Right atrium auricular region (tissue), 2 donors: Measurements from ENCODE around the gene OR6T1. TPM values are rescaled to one million over a fixed set of nuclear protein-coding genes. Genes with fewer than 3 reads are reported as not detected.

Experiments used
- DNase-seq: peaks from one replicate; pipeline ENCODE4 v3.0.0-alpha.2; 2019; ENCODE audit warnings: low spot score
- H3K27ac ChIP-seq, 2 donors: fragments of 200-600 bp; sonication (generic); 1 replicate in 1 of 2; 2 replicates in 1 of 2; pipeline ENCODE4 v1.5.1; 2016 to 2019
- H3K27me3 ChIP-seq, 2 donors: fragments of 200-600 bp; sonication (generic); one replicate each; pipeline versions ENCODE4 v1.5.1 to v1.6.0; 2017 to 2019
- H3K36me3 ChIP-seq: fragments of 200-600 bp; sonication (generic); one replicate; pipeline ENCODE4 v1.5.1; 2016
- H3K4me1 ChIP-seq, 2 donors: fragments of 200-600 bp; sonication (generic); one replicate each; pipeline versions ENCODE4 v1.5.1 to v1.6.0; 2017 to 2019
- H3K4me3 ChIP-seq, 2 donors: fragments of 200-600 bp; sonication (generic); 1 replicate in 1 of 2; 2 replicates in 1 of 2; pipeline ENCODE4 v1.5.1; 2017 to 2019; ENCODE audit warnings: mild to moderate bottlenecking in 1 of 2, moderate library complexity in 1 of 2
- H3K9me3 ChIP-seq, 2 donors: fragments of 200-600 bp; sonication (generic); one replicate each; pipeline ENCODE4 v1.5.1; 2019
- total RNA-seq, 2 donors: library from RNA; depleted of rRNA; stranded (reverse); fragments of >200 nt; gene quantifications; one replicate each; pipeline ENCODE4 v1.1.0, GENCODE V29; 2016
- TF ChIP-seq, protein P1 (sequence below), 2 donors: fragments of 200-600 bp; sonication (generic); IDR thresholded peaks; one replicate each; pipeline ENCODE4 v1.5.1; 2019; ENCODE audit warnings: antibody characterized with exemption in 2 of 2

The OR6T1 gene
- total RNA-seq, 2 donors from 2014 or later, result not detected

DNA sequence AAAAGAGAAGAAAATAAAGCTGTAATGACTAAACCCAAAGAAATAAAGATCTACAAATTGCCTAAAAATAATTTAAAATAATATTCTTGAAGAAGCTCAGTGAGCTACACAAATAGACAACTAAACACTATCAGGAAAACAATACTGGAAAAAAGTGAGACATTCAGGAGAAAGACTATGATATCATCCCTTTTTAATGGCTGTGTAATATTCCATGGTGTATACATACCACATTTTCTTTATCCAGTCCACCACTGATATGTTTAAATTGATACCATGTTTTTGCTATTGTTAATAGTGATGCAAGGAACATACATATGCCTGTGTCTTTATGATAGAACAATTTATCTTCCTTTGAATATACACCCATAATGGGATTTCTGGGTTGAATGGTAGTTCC, 13.1 kb upstream of the OR6T1 start:
- H3K4me3 ChIP-seq, result no peak overlapping the region
- H3K27ac ChIP-seq, result no peak overlapping the region
- DNase-seq, result no peak
- no peaks in the 10 kb centered on the region for H3K27me3 ChIP-seq
- TF ChIP-seq, protein P1, sequence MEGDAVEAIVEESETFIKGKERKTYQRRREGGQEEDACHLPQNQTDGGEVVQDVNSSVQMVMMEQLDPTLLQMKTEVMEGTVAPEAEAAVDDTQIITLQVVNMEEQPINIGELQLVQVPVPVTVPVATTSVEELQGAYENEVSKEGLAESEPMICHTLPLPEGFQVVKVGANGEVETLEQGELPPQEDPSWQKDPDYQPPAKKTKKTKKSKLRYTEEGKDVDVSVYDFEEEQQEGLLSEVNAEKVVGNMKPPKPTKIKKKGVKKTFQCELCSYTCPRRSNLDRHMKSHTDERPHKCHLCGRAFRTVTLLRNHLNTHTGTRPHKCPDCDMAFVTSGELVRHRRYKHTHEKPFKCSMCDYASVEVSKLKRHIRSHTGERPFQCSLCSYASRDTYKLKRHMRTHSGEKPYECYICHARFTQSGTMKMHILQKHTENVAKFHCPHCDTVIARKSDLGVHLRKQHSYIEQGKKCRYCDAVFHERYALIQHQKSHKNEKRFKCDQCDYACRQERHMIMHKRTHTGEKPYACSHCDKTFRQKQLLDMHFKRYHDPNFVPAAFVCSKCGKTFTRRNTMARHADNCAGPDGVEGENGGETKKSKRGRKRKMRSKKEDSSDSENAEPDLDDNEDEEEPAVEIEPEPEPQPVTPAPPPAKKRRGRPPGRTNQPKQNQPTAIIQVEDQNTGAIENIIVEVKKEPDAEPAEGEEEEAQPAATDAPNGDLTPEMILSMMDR (IDR thresholded peaks at IDR 0.05), result no peak
- H3K9me3 ChIP-seq, result peaks cover 0 to 11% of the 10 kb centered on the region in 2 donors
- no peaks in the 10 kb centered on the region for H3K36me3 ChIP-seq
- H3K4me1 ChIP-seq, result no peaks in the 10 kb centered on the region

DNA sequence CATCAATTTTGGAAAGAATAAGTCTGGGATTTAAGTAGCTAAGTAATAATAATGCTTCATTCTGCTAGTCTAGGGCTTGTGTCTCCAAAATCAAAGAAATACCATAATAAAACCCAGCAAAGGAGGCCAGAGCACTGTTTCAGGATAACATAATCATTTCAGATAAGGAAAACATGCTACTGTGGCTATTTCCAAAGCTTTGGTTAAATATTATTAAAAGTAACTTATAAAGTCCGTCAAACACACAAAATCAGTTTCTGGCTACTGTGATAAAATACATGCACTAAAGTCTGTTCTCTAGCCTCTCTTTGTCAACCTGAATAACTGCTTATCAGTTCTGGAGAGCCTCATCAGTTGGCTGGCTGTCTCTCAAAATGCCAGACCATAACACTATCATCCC, 1.5 kb upstream of the OR6T1 start:
- Histone ChIP-seq H3K9me3 (no peaks in the 10 kb centered on the region), H3K4me1 (no peaks in the 10 kb centered on the region), H3K4me3 (no peak overlapping the region), H3K27ac (no peak overlapping the region), H3K36me3 (no peaks in the 10 kb centered on the region), H3K27me3 (no peaks in the 10 kb centered on the region)
- TF ChIP-seq, protein P1 (IDR thresholded peaks at IDR 0.05), result no peak
- no peak for DNase-seq

DNA sequence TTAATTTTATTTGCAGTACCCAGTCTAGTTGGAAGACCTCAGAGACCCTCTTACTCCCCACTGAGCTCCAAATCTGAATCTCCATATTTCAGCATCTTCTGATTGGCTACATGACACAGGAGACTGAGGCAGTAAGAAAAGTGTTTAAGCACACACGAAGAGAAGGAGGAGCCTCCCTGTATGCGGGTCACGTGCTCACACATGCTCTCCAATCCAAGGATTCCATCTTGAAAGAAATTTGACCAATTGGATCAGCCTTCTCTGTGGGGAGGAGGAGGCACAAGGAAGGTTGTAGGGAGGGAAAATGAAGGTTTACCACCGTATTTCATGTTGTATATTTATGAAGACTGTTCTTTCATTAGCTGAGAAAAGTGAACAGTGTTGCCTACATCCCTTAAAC, 1.2 kb downstream of the OR6T1 start:
- TF ChIP-seq, protein P1 (IDR thresholded peaks at IDR 0.05), result no peak
- DNase-seq, result no peak
- Histone ChIP-seq H3K36me3 (no peaks in the 10 kb centered on the region), H3K27me3 (no peaks in the 10 kb centered on the region), H3K27ac (no peak overlapping the region), H3K4me3 (no peak overlapping the region), H3K9me3 (no peaks in the 10 kb centered on the region), H3K4me1 (no peaks in the 10 kb centered on the region)

DNA sequence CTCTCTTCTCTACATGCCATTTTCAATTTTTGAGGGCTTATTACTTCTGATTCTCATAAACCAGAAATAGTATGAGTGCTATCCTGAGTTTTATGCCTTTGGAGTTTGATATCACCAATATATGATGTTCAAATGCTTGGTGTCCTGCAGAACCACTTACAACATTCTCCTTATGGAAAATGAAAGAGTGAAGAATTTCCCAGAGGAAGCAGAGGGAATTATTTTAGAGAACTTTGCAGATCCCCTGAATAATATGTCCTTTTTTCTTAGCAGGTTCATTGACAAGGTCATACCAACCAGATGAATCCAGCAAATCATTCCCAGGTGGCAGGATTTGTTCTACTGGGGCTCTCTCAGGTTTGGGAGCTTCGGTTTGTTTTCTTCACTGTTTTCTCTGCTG, 4.3 kb downstream of the OR6T1 start, which contains the start of gene OR4D5:
OR4D5 (plus strand) TSS at position 301 of the 400 bp plus-strand sequence; CDS start at position 301, 0 bp downstream.
- DNase-seq, result no peak
- Histone ChIP-seq H3K9me3 (no peaks in the 10 kb centered on the region), H3K4me1 (no peaks in the 10 kb centered on the region), H3K36me3 (no peaks in the 10 kb centered on the region), H3K27ac (no peak within 1 kb of the TSS), H3K4me3 (no peak within 1 kb of the TSS), H3K27me3 (no peaks in the 10 kb centered on the region)
- TF ChIP-seq, protein P1 (IDR thresholded peaks at IDR 0.05), result no peak

DNA sequence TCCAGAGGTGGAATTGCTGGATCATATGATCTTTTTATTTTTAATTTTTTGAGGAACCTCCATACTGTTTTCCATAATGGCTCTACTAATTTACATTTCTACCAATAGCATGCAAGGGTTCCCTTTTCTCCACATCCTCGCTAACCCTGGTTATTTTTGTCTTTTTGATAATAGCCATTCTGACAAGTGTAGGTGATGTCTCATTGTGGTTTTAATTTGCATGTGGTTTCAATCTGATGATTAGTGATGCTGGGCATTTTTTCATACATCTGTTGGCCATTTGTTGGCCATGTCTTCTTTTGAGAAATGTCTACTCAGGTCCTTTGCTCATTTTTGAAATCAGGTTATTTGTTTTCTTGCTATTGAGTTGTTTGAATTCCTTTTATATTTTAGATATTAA, 19.6 kb downstream of the OR6T1 start:
- Histone ChIP-seq H3K27ac (no peak overlapping the region), H3K4me1 (no peaks in the 10 kb centered on the region), H3K4me3 (no peak overlapping the region), H3K27me3 (no peaks in the 10 kb centered on the region), H3K9me3 (no peaks in the 10 kb centered on the region), H3K36me3 (no peaks in the 10 kb centered on the region)
- TF ChIP-seq, protein P1 (IDR thresholded peaks at IDR 0.05), result no peak
- no peak for DNase-seq

DNA sequence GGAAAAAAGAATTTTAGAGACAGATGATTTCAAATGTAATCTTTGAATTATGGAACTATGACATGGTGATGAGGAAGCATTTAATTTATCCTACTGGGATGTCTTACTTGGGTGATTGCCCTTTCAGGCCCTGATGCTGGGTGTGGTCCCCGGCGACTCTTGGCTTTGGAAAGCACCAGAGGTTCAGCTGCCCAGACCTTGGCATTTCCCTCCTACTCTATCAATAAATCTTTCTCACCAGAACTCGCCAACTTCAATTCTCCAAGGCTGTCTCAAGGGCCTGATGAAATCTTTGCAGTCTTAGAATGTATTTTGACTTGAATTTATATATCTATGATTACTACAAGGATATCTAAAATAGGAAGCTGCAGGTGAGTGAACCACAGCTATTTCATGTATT, 22.7 kb downstream of the OR6T1 start:
- no peak for DNase-seq
- H3K27me3 ChIP-seq, result no peaks in the 10 kb centered on the region
- H3K4me1 ChIP-seq, result no peaks in the 10 kb centered on the region
- H3K4me3 ChIP-seq, result no peak overlapping the region
- TF ChIP-seq, protein P1 (IDR thresholded peaks at IDR 0.05), result no peak
- H3K9me3 ChIP-seq, result no peaks in the 10 kb centered on the region
- no peaks in the 10 kb centered on the region for H3K36me3 ChIP-seq
- H3K27ac ChIP-seq, result no peak overlapping the region
